Memory B cell (primary cell): ENCODE results near the gene TOP3B.

ENCODE experiments used
- ATAC-seq: fragments of 150-1000 bp; cut with Tn5 transposase; 2 replicates; pipeline ENCODE4 v1.10.0; 2021; ENCODE audit warnings: low read depth, mild to moderate bottlenecking, moderate library complexity
- DNase-seq, 2 donors: peaks; one replicate each; pipeline ENCODE4 v3.0.0; 2022; ENCODE audit warnings: low spot score in 2 of 2
- H3K27ac Mint-ChIP-seq: one replicate; pipeline ENCODE4 v1.8.0; 2022; ENCODE audit warnings: mild to moderate bottlenecking, moderate library complexity, mixed read lengths
- H3K27me3 Mint-ChIP-seq: one replicate; pipeline ENCODE4 v1.8.0; 2022; ENCODE audit warnings: mixed read lengths
- H3K36me3 Mint-ChIP-seq: one replicate; pipeline ENCODE4 v1.8.0; 2022; ENCODE audit warnings: mild to moderate bottlenecking, mixed read lengths
- H3K4me1 Mint-ChIP-seq: one replicate; pipeline ENCODE4 v1.8.0; 2022; ENCODE audit warnings: mixed read lengths
- H3K4me3 Mint-ChIP-seq: one replicate; pipeline ENCODE4 v1.8.0; 2022; ENCODE audit warnings: mild to moderate bottlenecking, moderate library complexity, mixed read lengths
- H3K9me3 Mint-ChIP-seq: one replicate; pipeline ENCODE4 v1.8.0; 2022; ENCODE audit warnings: mixed read lengths

Gene TOP3B

GRCh38 chr22:21958360-21959273 lies 24.0 kb downstream of the TOP3B start:
- H3K4me3 Mint-ChIP-seq: no peak overlapping the region
- DNase-seq (no peak), ATAC-seq (no peak)
- H3K4me1 Mint-ChIP-seq: no peaks in the 10 kb centered on the region
- H3K36me3 Mint-ChIP-seq: peaks cover 12% of the 10 kb centered on the region
- no peaks in the 10 kb centered on the region for H3K9me3 Mint-ChIP-seq
- H3K27ac Mint-ChIP-seq: no peak overlapping the region
- H3K27me3 Mint-ChIP-seq: no peaks in the 10 kb centered on the region

GRCh38 chr22:21952586-21953571 lies 29.7 kb downstream of the TOP3B start, which contains the start of gene PPM1F:
TSS of gene PPM1F (minus strand) at chr22:21952848. CDS start at chr22:21946048, 6,800 bp downstream.
- H3K4me1 Mint-ChIP-seq: peaks cover 14% of the 10 kb centered on the region
- no peaks in the 10 kb centered on the region for H3K27me3 Mint-ChIP-seq
- H3K27ac Mint-ChIP-seq: peak within 1 kb of the TSS; percentile 41
- peak; percentile 97 to 99 for DNase-seq
- ATAC-seq: peak; percentile 86
- peaks cover 1% of the 10 kb centered on the region for H3K36me3 Mint-ChIP-seq
- H3K9me3 Mint-ChIP-seq: no peaks in the 10 kb centered on the region
- peak within 1 kb of the TSS; percentile 92 for H3K4me3 Mint-ChIP-seq

- ATAC-seq: peak; percentile 12
- Mint-ChIP-seq H3K36me3 (peaks cover 1% of the 10 kb centered on the region), H3K4me3 (peak overlapping the region; percentile 92), H3K9me3 (no peaks in the 10 kb centered on the region), H3K4me1 (peaks cover 16% of the 10 kb centered on the region), H3K27me3 (no peaks in the 10 kb centered on the region), H3K27ac (peak overlapping the region; percentile 41)
- DNase-seq: peak in 1 of 2 donors; percentile 38
Measured at GRCh38 chr22:21951931-21952465, 30.6 kb downstream of the TOP3B start.

- H3K9me3 Mint-ChIP-seq: no peaks in the 10 kb centered on the region
- peaks cover 20% of the 10 kb centered on the region for H3K4me1 Mint-ChIP-seq
- no peaks in the 10 kb centered on the region for H3K27me3 Mint-ChIP-seq
- no peak overlapping the region for H3K27ac Mint-ChIP-seq
- peaks cover 1% of the 10 kb centered on the region for H3K36me3 Mint-ChIP-seq
- peak overlapping the region; percentile 62 for H3K4me3 Mint-ChIP-seq
- no peak for ATAC-seq
- no peak for DNase-seq
Measured at GRCh38 chr22:21951062-21951461, 31.5 kb downstream of the TOP3B start.

DNA sequence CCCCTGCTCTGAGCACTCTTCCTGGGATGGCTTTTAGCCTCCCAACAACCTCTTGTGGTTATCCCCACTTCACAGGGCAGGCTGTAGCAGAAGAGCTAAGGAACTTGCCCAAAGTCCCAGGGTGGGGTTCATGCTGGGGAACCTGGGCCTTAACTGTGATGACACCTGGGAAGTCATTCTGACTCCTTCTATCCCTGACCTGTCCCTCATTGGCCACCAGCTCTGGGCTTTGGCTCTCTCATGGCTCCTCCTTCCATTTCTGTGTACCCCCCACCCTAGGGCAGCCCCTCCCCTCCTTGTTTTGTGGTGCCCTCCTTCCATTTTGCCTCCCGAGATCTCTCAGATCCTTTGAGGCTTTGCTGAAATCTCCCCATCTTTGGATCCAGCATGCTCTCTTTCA lies 32.6 kb downstream of the TOP3B start:
- no peaks in the 10 kb centered on the region for H3K27me3 Mint-ChIP-seq
- no peak for DNase-seq
- peaks cover 3% of the 10 kb centered on the region for H3K36me3 Mint-ChIP-seq
- peaks cover 21% of the 10 kb centered on the region for H3K4me1 Mint-ChIP-seq
- no peak for ATAC-seq
- no peaks in the 10 kb centered on the region for H3K9me3 Mint-ChIP-seq
- no peak overlapping the region for H3K27ac Mint-ChIP-seq
- no peak overlapping the region for H3K4me3 Mint-ChIP-seq

DNA sequence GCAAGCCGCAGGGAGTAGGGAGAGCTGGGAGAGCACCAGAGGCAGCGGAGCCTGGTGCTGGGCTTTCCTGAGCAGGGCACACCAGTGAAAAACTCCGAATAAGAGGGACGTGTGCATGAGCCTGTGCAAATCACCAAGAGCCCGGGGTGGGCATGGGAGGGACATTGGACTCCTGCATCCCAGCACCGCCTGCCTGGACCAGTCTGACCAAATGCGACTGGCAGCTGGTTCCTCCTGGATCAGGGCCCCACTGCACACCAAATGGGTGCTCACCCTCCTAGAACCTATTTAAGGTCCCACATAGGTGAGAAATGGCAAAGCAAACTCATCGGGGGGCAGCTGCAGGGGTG lies 33.0 kb downstream of the TOP3B start:
- Mint-ChIP-seq H3K4me1 (peaks cover 21% of the 10 kb centered on the region), H3K27me3 (no peaks in the 10 kb centered on the region), H3K9me3 (no peaks in the 10 kb centered on the region), H3K36me3 (peaks cover 6% of the 10 kb centered on the region), H3K4me3 (no peak overlapping the region), H3K27ac (no peak overlapping the region)
- DNase-seq (no peak), ATAC-seq (no peak)

DNA sequence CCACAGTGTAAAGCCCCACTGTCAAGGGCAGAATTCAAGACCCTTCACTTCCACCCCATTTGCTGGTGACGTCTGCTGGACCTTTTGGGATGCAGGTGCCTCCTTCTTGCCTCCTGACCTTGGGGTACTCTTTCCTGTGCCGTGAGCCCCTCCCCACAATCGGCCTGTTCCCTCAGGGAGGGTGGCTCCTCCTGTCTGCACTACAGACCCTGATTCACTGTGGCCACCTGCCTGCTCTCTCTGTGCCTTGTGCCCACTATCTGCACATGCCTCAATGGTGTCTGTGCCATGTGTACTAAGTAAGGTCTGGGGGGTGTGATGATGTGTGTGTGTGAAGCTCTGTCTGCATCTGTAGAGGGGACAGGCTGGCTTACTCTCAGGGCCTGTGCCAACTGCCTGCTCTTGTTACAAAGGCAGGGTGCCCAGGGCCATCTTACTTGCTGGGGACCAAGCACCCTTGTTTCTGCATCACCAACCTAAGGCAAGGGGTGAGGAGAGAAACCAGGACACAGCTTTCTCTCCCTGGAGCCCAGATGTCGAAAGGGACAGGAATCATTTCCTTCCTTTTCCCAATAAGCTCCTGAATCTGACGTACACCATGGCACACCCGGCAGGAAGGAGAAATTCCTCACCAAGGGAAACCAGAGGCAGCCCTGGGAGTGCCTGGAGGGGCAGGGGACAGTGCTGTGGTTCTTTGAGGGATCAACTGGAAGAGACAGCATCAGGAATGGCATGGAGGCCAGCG lies 33.6 kb downstream of the TOP3B start:
- no peaks in the 10 kb centered on the region for H3K27me3 Mint-ChIP-seq
- H3K9me3 Mint-ChIP-seq: no peaks in the 10 kb centered on the region
- H3K4me3 Mint-ChIP-seq: no peak overlapping the region
- no peak overlapping the region for H3K27ac Mint-ChIP-seq
- peaks cover 8% of the 10 kb centered on the region for H3K36me3 Mint-ChIP-seq
- H3K4me1 Mint-ChIP-seq: peaks cover 21% of the 10 kb centered on the region
- no peak for DNase-seq
- no peak for ATAC-seq

GRCh38 chr22:21948390-21948789 lies 34.2 kb downstream of the TOP3B start:
- H3K4me3 Mint-ChIP-seq: no peak overlapping the region
- ATAC-seq: no peak

GRCh38 chr22:21947040-21948014 lies 35.3 kb downstream of the TOP3B start:
- Mint-ChIP-seq H3K27ac (no peak overlapping the region), H3K27me3 (no peaks in the 10 kb centered on the region), H3K4me3 (no peak overlapping the region), H3K36me3 (peaks cover 8% of the 10 kb centered on the region), H3K4me1 (peaks cover 18% of the 10 kb centered on the region), H3K9me3 (no peaks in the 10 kb centered on the region)
- no peak for ATAC-seq
- no peak for DNase-seq

More at GRCh38 chr22:21948390-21948789, 34.2 kb downstream of the TOP3B start:
- DNase-seq: no peak
- Mint-ChIP-seq H3K27ac (no peak overlapping the region), H3K9me3 (no peaks in the 10 kb centered on the region), H3K4me1 (peaks cover 21% of the 10 kb centered on the region), H3K36me3 (peaks cover 8% of the 10 kb centered on the region), H3K27me3 (no peaks in the 10 kb centered on the region)

GRCh38 chr22:21946262-21946925 lies 36.2 kb downstream of the TOP3B start:
- Mint-ChIP-seq H3K4me3 (no peak overlapping the region), H3K9me3 (no peaks in the 10 kb centered on the region), H3K36me3 (peaks cover 8% of the 10 kb centered on the region), H3K4me1 (peaks cover 14% of the 10 kb centered on the region), H3K27me3 (no peaks in the 10 kb centered on the region), H3K27ac (no peak overlapping the region)
- DNase-seq (no peak), ATAC-seq (no peak)

- Mint-ChIP-seq H3K9me3 (no peaks in the 10 kb centered on the region), H3K27ac (no peak overlapping the region), H3K27me3 (no peaks in the 10 kb centered on the region), H3K4me1 (peaks cover 14% of the 10 kb centered on the region), H3K36me3 (peaks cover 6% of the 10 kb centered on the region), H3K4me3 (no peak overlapping the region)
- DNase-seq (no peak), ATAC-seq (no peak)
Measured at GRCh38 chr22:21945453-21946261, 36.9 kb downstream of the TOP3B start.
